Measurements from ENCODE around the gene PROK2.

PROK2 gene

GRCh38 chr3:71784914-71785531 lies at the start of gene PROK2:
TSS of gene PROK2 (minus strand) at chr3:71785148. CDS start at chr3:71785052, 96 bp downstream.
- peak; percentile 65 for DNase-seq

- DNase-seq = no peak
These were observed 46.7 kb upstream of the PROK2 start for GRCh38 chr3:71831599-71831998.

GRCh38 chr3:71825551-71826283 lies 40.8 kb upstream of the PROK2 start:
- no peak for DNase-seq

- DNase-seq = no peak
These were observed 36.2 kb upstream of the PROK2 start for GRCh38 chr3:71821116-71821515.

- no peak for DNase-seq
These were observed 32.3 kb upstream of the PROK2 start for GRCh38 chr3:71817262-71817661.

GRCh38 chr3:71816767-71817156 lies 31.8 kb upstream of the PROK2 start:
- no peak for DNase-seq

GRCh38 chr3:71815340-71816067 lies 30.6 kb upstream of the PROK2 start:
- DNase-seq = no peak

- no peak for DNase-seq
These were observed 28.8 kb upstream of the PROK2 start for GRCh38 chr3:71813704-71814103.

GRCh38 chr3:71813073-71813472 lies 28.1 kb upstream of the PROK2 start:
- no peak for DNase-seq

- DNase-seq = no peak
These were observed 25.1 kb upstream of the PROK2 start for GRCh38 chr3:71810056-71810455.

GRCh38 chr3:71809321-71810026 lies 24.5 kb upstream of the PROK2 start:
- DNase-seq = no peak

- DNase-seq = no peak
These were observed 21.8 kb upstream of the PROK2 start for GRCh38 chr3:71806736-71807135.

- DNase-seq = no peak
These were observed 20.7 kb upstream of the PROK2 start for GRCh38 chr3:71805691-71806090.

- DNase-seq = no peak
These were observed 20.3 kb upstream of the PROK2 start for GRCh38 chr3:71805199-71805598.

GRCh38 chr3:71803248-71803647 lies 18.3 kb upstream of the PROK2 start:
- no peak for DNase-seq

- no peak for DNase-seq
These were observed 17.0 kb upstream of the PROK2 start for GRCh38 chr3:71801986-71802385.

- no peak for DNase-seq
These were observed 15.1 kb upstream of the PROK2 start for GRCh38 chr3:71800023-71800422.

GRCh38 chr3:71797455-71797854 lies 12.5 kb upstream of the PROK2 start:
- no peak for DNase-seq

- no peak for DNase-seq
These were observed 11.3 kb upstream of the PROK2 start for GRCh38 chr3:71796290-71796689.

GRCh38 chr3:71791634-71792033 lies 6.7 kb upstream of the PROK2 start:
- no peak for DNase-seq

- no peak for DNase-seq
These were observed 5.0 kb upstream of the PROK2 start for GRCh38 chr3:71789922-71790321.

GRCh38 chr3:71787851-71788405 lies 3.0 kb upstream of the PROK2 start:
- DNase-seq = no peak

- DNase-seq = no peak
These were observed 1.6 kb upstream of the PROK2 start for GRCh38 chr3:71786551-71786950.

Data from stimulated activated CD4-positive, alpha-beta T cell treated with anti-CD3 and anti-CD28 coated beads, Interleukin-15, amount 100 ng/mL, for 24 hours (primary cell).